ENCODE data around the gene KCNQ1.

The KCNQ1 gene

DNA sequence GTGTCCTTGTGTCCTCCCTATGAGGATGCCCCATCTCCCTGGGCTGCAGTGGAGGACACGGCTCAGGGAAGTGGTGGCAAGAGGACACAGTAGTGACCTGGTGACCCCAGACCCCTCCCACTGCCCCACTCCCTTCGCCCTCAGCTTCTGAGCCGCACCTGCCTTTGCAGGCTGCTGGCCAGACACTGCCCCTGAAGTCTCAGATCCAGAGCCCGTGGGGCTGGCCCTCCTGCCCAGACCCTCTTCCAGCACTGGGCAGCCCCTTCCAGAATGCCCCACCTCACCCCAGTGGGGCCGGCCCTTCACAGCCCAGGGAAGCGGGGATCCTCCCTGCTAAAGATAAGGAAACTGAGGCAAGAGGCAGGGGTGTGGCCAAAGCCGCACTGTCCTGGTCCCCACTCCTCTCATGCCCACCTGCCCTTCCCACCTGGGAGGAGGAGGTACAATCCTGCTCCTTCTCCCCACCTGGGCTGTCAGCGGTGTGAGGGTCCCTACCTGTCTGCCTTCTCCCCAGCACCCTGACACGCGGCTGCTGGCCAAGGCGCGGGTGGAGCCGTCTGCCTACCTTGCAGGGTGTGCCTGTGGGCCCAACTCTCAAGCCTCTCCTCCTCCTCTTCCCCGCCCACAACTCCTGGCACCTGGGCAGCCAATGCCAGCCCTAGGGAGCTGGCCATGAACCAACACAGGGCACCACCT lies 17.8 kb upstream of the KCNQ1 start:
- TF ChIP-seq, protein P1, sequence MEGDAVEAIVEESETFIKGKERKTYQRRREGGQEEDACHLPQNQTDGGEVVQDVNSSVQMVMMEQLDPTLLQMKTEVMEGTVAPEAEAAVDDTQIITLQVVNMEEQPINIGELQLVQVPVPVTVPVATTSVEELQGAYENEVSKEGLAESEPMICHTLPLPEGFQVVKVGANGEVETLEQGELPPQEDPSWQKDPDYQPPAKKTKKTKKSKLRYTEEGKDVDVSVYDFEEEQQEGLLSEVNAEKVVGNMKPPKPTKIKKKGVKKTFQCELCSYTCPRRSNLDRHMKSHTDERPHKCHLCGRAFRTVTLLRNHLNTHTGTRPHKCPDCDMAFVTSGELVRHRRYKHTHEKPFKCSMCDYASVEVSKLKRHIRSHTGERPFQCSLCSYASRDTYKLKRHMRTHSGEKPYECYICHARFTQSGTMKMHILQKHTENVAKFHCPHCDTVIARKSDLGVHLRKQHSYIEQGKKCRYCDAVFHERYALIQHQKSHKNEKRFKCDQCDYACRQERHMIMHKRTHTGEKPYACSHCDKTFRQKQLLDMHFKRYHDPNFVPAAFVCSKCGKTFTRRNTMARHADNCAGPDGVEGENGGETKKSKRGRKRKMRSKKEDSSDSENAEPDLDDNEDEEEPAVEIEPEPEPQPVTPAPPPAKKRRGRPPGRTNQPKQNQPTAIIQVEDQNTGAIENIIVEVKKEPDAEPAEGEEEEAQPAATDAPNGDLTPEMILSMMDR (IDR thresholded peaks at IDR 0.05; ENCODE audit: borderline replicate concordance, insufficient read depth, low read depth, low read length), result no peak
- H3K4me3 ChIP-seq (ENCODE audit: low read depth, low read length), result no peak overlapping the region

DNA sequence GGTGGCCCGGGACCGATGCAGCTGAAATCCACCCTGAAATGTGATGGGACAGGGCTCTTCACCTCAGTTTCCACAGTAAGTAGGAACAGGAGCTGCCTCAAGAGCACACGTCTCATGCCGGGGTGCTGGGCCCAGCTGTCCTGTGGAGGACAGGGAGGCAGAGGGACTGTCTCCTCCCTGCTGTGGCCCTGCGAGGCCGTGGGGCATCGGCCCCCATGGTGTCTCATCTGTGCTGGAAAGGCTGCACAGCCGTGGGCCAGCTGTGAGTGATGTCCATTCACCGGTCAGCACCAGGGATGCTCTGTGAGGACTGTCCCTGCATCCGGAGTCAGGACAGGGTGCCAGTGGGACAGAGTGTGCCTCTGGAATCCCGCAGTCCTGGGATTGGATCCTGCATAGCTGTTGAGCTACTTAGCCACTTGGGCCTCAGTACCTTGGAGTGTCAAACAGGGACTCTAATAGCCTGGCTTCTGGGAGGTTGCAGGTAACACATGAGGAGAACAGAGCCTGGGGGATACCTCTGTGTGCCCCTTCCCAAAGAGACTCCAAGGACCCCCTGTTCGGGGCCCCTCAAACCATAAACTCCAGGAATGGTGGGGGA lies 17.0 kb upstream of the KCNQ1 start:
- TF ChIP-seq, protein P1 (IDR thresholded peaks at IDR 0.05; ENCODE audit: borderline replicate concordance, insufficient read depth, low read depth, low read length), result no peak
- H3K4me3 ChIP-seq (ENCODE audit: low read depth, low read length), result no peak overlapping the region

DNA sequence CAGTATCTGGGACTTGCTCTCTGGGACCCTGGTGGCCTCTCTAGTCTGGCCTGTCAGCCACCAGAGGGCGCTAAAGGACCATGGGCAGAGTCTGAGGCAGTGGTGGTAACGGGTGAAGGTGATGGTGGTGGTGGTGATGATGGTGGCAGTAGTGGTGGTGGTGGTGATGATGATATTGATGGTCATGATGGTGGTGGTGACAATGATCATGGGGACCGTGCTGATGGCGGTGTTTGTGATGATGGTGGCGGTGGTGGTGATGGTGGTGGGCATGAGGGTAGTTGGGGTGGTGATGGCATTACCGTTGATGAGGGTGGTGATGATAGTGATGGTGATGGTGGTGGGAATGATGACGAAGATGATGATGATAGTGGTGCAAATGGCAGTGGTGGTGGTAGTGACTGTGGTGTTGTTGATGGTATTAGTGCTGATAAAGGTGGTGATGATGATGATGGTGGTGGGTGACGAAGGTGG lies 16.4 kb upstream of the KCNQ1 start:
- TF ChIP-seq, protein P1 (IDR thresholded peaks at IDR 0.05; ENCODE audit: borderline replicate concordance, insufficient read depth, low read depth, low read length), result peak; percentile 88

DNA sequence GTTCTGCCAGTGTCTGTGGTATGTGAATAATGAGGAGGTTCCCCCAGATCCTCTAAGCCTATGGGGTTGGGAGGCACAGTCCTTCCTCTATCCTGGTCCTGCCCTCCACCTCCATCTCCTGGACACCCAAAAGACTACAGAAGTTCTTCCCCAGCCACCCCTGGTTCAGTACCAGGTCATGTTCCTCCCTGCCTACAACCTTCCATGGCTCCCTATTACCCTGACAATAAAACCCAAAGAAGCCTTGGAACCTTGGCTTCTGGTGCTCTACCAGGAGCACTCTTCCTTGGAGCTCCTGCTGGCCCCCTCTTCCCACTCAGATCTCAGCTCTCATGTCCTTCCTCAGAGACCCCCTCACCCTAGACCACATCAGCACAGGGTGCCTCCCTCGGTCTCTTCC lies 13.4 kb upstream of the KCNQ1 start:
- H3K4me3 ChIP-seq (ENCODE audit: low read depth, low read length), result no peak overlapping the region
- TF ChIP-seq, protein P1 (IDR thresholded peaks at IDR 0.05; ENCODE audit: borderline replicate concordance, insufficient read depth, low read depth, low read length), result no peak

More for the DNA sequence above, 16.4 kb upstream of the KCNQ1 start:
- no peak overlapping the region for H3K4me3 ChIP-seq (ENCODE audit: low read depth, low read length)

DNA sequence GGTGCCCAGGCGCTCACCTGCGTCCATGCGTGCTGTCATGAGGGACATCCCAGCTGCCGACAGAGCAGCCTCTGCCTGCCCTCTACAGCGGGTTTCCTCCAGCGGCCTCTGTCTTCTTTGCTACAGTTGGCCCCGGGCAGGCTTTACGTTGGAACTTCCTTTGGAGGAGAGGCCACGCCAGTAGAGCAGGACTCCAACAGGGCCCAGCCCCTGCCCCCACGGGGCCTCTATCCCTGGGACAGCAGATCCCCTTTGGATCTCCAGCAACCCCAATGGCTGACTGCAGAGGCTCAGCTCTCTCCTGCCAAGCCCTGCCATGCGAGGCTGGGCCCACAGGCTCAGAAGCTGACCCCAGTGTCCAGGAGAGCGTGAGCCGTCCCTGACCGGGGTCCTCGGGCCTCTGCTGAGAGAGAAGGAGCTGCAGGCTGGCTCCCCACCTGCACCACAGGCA lies 12.6 kb upstream of the KCNQ1 start:
- TF ChIP-seq, protein P1 (IDR thresholded peaks at IDR 0.05; ENCODE audit: borderline replicate concordance, insufficient read depth, low read depth, low read length), result no peak
- H3K4me3 ChIP-seq (ENCODE audit: low read depth, low read length), result no peak overlapping the region

DNA sequence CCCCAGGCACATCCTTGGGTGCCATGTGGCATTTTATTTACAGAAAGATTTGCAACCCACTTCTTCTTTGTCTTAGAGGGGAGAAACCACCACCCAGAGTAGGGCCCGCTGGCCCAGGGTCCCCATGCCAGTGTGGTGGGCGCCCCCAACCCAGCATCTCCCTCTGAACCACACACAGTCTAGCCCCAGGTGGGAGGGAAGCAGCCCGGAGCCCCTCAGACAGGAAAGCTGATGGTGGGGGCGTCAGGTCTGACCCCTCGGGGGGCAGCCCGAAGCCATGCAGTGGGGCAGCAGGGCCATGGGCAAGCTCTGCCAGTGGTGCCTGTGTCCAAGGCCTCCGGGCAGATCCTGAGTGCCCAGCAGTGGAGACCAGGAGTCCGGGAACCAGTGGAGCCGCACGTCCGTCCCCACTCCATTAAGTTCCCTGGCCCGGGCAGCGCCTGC lies 12.2 kb upstream of the KCNQ1 start:
- TF ChIP-seq, protein P1 (IDR thresholded peaks at IDR 0.05; ENCODE audit: borderline replicate concordance, insufficient read depth, low read depth, low read length), result no peak
- no peak overlapping the region for H3K4me3 ChIP-seq (ENCODE audit: low read depth, low read length)

Data from GM12875 (cell line).